Loucy (cell line): ENCODE measurements around the gene SETD2.
"Not testable (repeated sequence)": the region's sequence is repeated elsewhere in the genome, so short reads cannot be mapped to it uniquely, and the experiment has no call there.

Experiments
- H2AFZ ChIP-seq: fragments of 200-600 bp; sonication (generic); 2 replicates; pipeline ENCODE4 v1.6.0; 2016; ENCODE audit warnings: antibody characterized with exemption, mild to moderate bottlenecking, low read length, moderate library complexity
- H3F3A ChIP-seq: fragments of 200-600 bp; 2 replicates; pipeline ENCODE4 v1.6.0; 2016; ENCODE audit warnings: antibody characterized with exemption, low read depth, mild to moderate bottlenecking
- H3K27me3 ChIP-seq: fragments of 200-600 bp; sonication (generic); 2 replicates; pipeline ENCODE4 v1.6.1; 2014; ENCODE audit warnings: low read length, mild to moderate bottlenecking; ENCODE audit not compliant: insufficient read depth, poor library complexity, severe bottlenecking
- H3K36me3 ChIP-seq: fragments of 200-600 bp; sonication (generic); 2 replicates; pipeline ENCODE4 v1.6.1; 2016; ENCODE audit warnings: low read length; ENCODE audit not compliant: insufficient read depth
- H3K4me1 ChIP-seq: fragments of 200-600 bp; sonication (generic); 2 replicates; pipeline ENCODE4 v1.5.1; 2014; ENCODE audit warnings: low read length, mild to moderate bottlenecking; ENCODE audit not compliant: insufficient read depth, poor library complexity, severe bottlenecking
- H3K4me2 ChIP-seq: fragments of 200-600 bp; sonication (generic); 2 replicates; pipeline ENCODE4 v1.6.0; 2014; ENCODE audit warnings: antibody characterized with exemption, low read length, low read depth, mild to moderate bottlenecking; ENCODE audit not compliant: poor library complexity, severe bottlenecking
- H3K4me3 ChIP-seq: fragments of 200-600 bp; sonication (generic); 2 replicates; pipeline ENCODE4 v1.5.1; 2014; ENCODE audit warnings: low read length, mild to moderate bottlenecking, mixed read lengths; ENCODE audit not compliant: poor library complexity, severe bottlenecking
- H3K79me2 ChIP-seq: fragments of 200-600 bp; sonication (generic); 2 replicates; pipeline ENCODE4 v1.6.1; 2014; ENCODE audit warnings: low read length; ENCODE audit not compliant: insufficient read depth
- H3K9ac ChIP-seq: fragments of 200-600 bp; sonication (generic); 2 replicates; pipeline ENCODE4 v1.6.0; 2014; ENCODE audit warnings: mild to moderate bottlenecking, low read depth, low read length, moderate library complexity; ENCODE audit not compliant: poor library complexity, severe bottlenecking
- H3K9me2 ChIP-seq: fragments of 200-600 bp; sonication (generic); replicated peaks from 2 replicates; pipeline ENCODE4 v1.6.1; 2016; ENCODE audit warnings: low read depth, low read length, mixed read lengths
- H3K9me3 ChIP-seq: fragments of 200-600 bp; sonication (generic); 2 replicates; pipeline ENCODE4 v1.6.1; 2014; ENCODE audit warnings: mild to moderate bottlenecking, antibody characterized with exemption, low read length, low read depth; ENCODE audit not compliant: insufficient read depth
- H4K20me1 ChIP-seq: fragments of 200-600 bp; sonication (generic); 2 replicates; pipeline ENCODE4 v1.6.0; 2014; ENCODE audit warnings: antibody characterized with exemption, low read length, mild to moderate bottlenecking; ENCODE audit not compliant: insufficient read depth, poor library complexity, severe bottlenecking
- CTCF ChIP-seq: fragments of 200-600 bp; sonication (generic); conservative IDR thresholded peaks from 2 replicates; pipeline ENCODE4 v1.5.1; 2014; ENCODE audit warnings: mild to moderate bottlenecking, antibody characterized with exemption, low read length
- EZH2phosphoT487 ChIP-seq: fragments of 200-600 bp; IDR thresholded peaks from 2 replicates; pipeline ENCODE4 v1.6.1; 2018; ENCODE audit warnings: antibody characterized with exemption, mild to moderate bottlenecking, moderate library complexity, borderline replicate concordance

Gene SETD2

GRCh38 chr3:47036145-47036544, 127.8 kb downstream of the SETD2 start:
- peaks cover 69% of the 10 kb centered on the region for H3K36me3 ChIP-seq

GRCh38 chr3:47035645-47036044, 128.3 kb downstream of the SETD2 start:
- Histone ChIP-seq H3K79me2 (no peaks in the 10 kb centered on the region), H3K27me3 (no peaks in the 10 kb centered on the region), H3K36me3 (peaks cover 65% of the 10 kb centered on the region), H3F3A (no peaks in the 10 kb centered on the region), H3K9me3 (no peaks in the 10 kb centered on the region), H3K4me3 (no peak overlapping the region), H3K9me2 (no peaks in the 10 kb centered on the region), H3K9ac (no peak overlapping the region), H4K20me1 (peaks cover 3% of the 10 kb centered on the region), H3K4me2 (no peak overlapping the region), H2AFZ (no peak overlapping the region), H3K4me1 (no peaks in the 10 kb centered on the region)
- TF ChIP-seq EZH2phosphoT487 (no peak), CTCF (no peak)

More at GRCh38 chr3:47036145-47036544, 127.8 kb downstream of the SETD2 start:
- H3K27me3 ChIP-seq = no peaks in the 10 kb centered on the region
- no peaks in the 10 kb centered on the region for H3F3A ChIP-seq
- no peaks in the 10 kb centered on the region for H3K9me2 ChIP-seq
- no peaks in the 10 kb centered on the region for H3K79me2 ChIP-seq
- H3K4me1 ChIP-seq = no peaks in the 10 kb centered on the region
- H2AFZ ChIP-seq = no peak overlapping the region
- H3K4me2 ChIP-seq = no peak overlapping the region
- H3K9me3 ChIP-seq = no peaks in the 10 kb centered on the region
- TF ChIP-seq CTCF = no peak
- no peak for TF ChIP-seq EZH2phosphoT487
- H4K20me1 ChIP-seq = peaks cover 3% of the 10 kb centered on the region
- H3K4me3 ChIP-seq = no peak overlapping the region
- no peak overlapping the region for H3K9ac ChIP-seq

GRCh38 chr3:47034868-47035489, 128.9 kb downstream of the SETD2 start:
- H3K36me3 ChIP-seq = peaks cover 62% of the 10 kb centered on the region
- H3K4me2 ChIP-seq = no peak overlapping the region
- H3K9me2 ChIP-seq = no peaks in the 10 kb centered on the region
- no peaks in the 10 kb centered on the region for H3K27me3 ChIP-seq
- no peak overlapping the region for H3K9ac ChIP-seq
- H3K9me3 ChIP-seq = no peaks in the 10 kb centered on the region
- H3K4me3 ChIP-seq = no peak overlapping the region
- H3K79me2 ChIP-seq = no peaks in the 10 kb centered on the region
- H3F3A ChIP-seq = no peaks in the 10 kb centered on the region
- TF ChIP-seq EZH2phosphoT487 = no peak
- TF ChIP-seq CTCF = no peak
- H3K4me1 ChIP-seq = no peaks in the 10 kb centered on the region
- H2AFZ ChIP-seq = no peak overlapping the region
- H4K20me1 ChIP-seq = peaks cover 3% of the 10 kb centered on the region

GRCh38 chr3:47031041-47031440, 132.9 kb downstream of the SETD2 start:
- not testable (repeated sequence) for H3K9me3 ChIP-seq, H3F3A ChIP-seq, H3K79me2 ChIP-seq, H3K27me3 ChIP-seq, H3K9ac ChIP-seq, H4K20me1 ChIP-seq, H3K9me2 ChIP-seq, H2AFZ ChIP-seq, H3K4me2 ChIP-seq, H3K4me3 ChIP-seq, H3K4me1 ChIP-seq
- H3K36me3 ChIP-seq = peaks cover 57% of the 10 kb centered on the region
